ENCODE results near the gene CRACR2A.

CRACR2A gene

GRCh38 chr12:3574986-3575385 is 177.9 kb downstream of the CRACR2A start:
- Histone ChIP-seq H3K79me2 (ENCODE audit: low read length) (no peaks in the 10 kb centered on the region), H3K4me3 (ENCODE audit: low read length) (no peak overlapping the region), H3K27me3 (replicated peaks; ENCODE audit: insufficient read depth, low read length) (no peaks in the 10 kb centered on the region; the same call in 1 of the 2 replicates), H3K4me2 (ENCODE audit: low read depth, low read length) (no peak overlapping the region), H4K20me1 (ENCODE audit: insufficient read depth, low read length) (no peaks in the 10 kb centered on the region), H3F3A (ENCODE audit: insufficient read depth, low read length) (no peaks in the 10 kb centered on the region), H3K9me2 (replicated peaks; ENCODE audit: insufficient read depth, low read length) (no peaks in the 10 kb centered on the region), H3K36me3 (replicated peaks; ENCODE audit: insufficient read depth, low read length) (no peaks in the 10 kb centered on the region), H3K9me3 (replicated peaks; ENCODE audit: insufficient read depth, low read length) (no peaks in the 10 kb centered on the region), H3K4me1 (ENCODE audit: low read length) (no peaks in the 10 kb centered on the region), H3K27ac (ENCODE audit: low read length) (no peak overlapping the region), H2AFZ (ENCODE audit: low read length) (no peak overlapping the region), H3K9ac (ENCODE audit: low read length) (no peak overlapping the region)
- no peak for DNase-seq
- no peak for TF ChIP-seq CTCF (IDR thresholded peaks at IDR 0.05; ENCODE audit: low read length)
- no peak for TF ChIP-seq EZH2phosphoT487 (IDR thresholded peaks at IDR 0.05; ENCODE audit: low read length)
- TF ChIP-seq EZH2 (optimal IDR thresholded peaks at IDR 0.05; ENCODE audit: low read depth, low read length): no peak

GRCh38 chr12:3572560-3572959 is 180.3 kb downstream of the CRACR2A start:
- no peak for DNase-seq
- TF ChIP-seq CTCF (IDR thresholded peaks at IDR 0.05; ENCODE audit: low read length) (no peak), EZH2phosphoT487 (IDR thresholded peaks at IDR 0.05; ENCODE audit: low read length) (no peak), EZH2 (optimal IDR thresholded peaks at IDR 0.05; ENCODE audit: low read depth, low read length) (no peak)
- no peaks in the 10 kb centered on the region for H3K9me3 ChIP-seq (replicated peaks; ENCODE audit: insufficient read depth, low read length)
- no peaks in the 10 kb centered on the region for H3K9me2 ChIP-seq (replicated peaks; ENCODE audit: insufficient read depth, low read length)
- H3K4me1 ChIP-seq (ENCODE audit: low read length): no peaks in the 10 kb centered on the region
- H3K27me3 ChIP-seq (replicated peaks; ENCODE audit: insufficient read depth, low read length): no peaks in the 10 kb centered on the region; the same call in 1 of the 2 replicates
- no peaks in the 10 kb centered on the region for H3K36me3 ChIP-seq (replicated peaks; ENCODE audit: insufficient read depth, low read length)
- no peaks in the 10 kb centered on the region for H3F3A ChIP-seq (ENCODE audit: insufficient read depth, low read length)
- H3K27ac ChIP-seq (ENCODE audit: low read length): no peak overlapping the region
- no peaks in the 10 kb centered on the region for H4K20me1 ChIP-seq (ENCODE audit: insufficient read depth, low read length)
- H3K9ac ChIP-seq (ENCODE audit: low read length): no peak overlapping the region
- no peaks in the 10 kb centered on the region for H3K79me2 ChIP-seq (ENCODE audit: low read length)
- no peak overlapping the region for H3K4me3 ChIP-seq (ENCODE audit: low read length)
- no peak overlapping the region for H3K4me2 ChIP-seq (ENCODE audit: low read depth, low read length)
- H2AFZ ChIP-seq (ENCODE audit: low read length): no peak overlapping the region

GRCh38 chr12:3571724-3572123 is 181.2 kb downstream of the CRACR2A start:
- H3K27ac ChIP-seq (ENCODE audit: low read length): no peak overlapping the region
- no peak for DNase-seq
- no peak overlapping the region for H3K4me2 ChIP-seq (ENCODE audit: low read depth, low read length)
- H3F3A ChIP-seq (ENCODE audit: insufficient read depth, low read length): no peaks in the 10 kb centered on the region
- H3K4me1 ChIP-seq (ENCODE audit: low read length): no peaks in the 10 kb centered on the region
- TF ChIP-seq CTCF (IDR thresholded peaks at IDR 0.05; ENCODE audit: low read length) (no peak), EZH2 (optimal IDR thresholded peaks at IDR 0.05; ENCODE audit: low read depth, low read length) (no peak), EZH2phosphoT487 (IDR thresholded peaks at IDR 0.05; ENCODE audit: low read length) (no peak)
- no peaks in the 10 kb centered on the region for H3K36me3 ChIP-seq (replicated peaks; ENCODE audit: insufficient read depth, low read length)
- H3K27me3 ChIP-seq (replicated peaks; ENCODE audit: insufficient read depth, low read length): no peaks in the 10 kb centered on the region; the same call in 1 of the 2 replicates
- no peak overlapping the region for H3K9ac ChIP-seq (ENCODE audit: low read length)
- no peak overlapping the region for H3K4me3 ChIP-seq (ENCODE audit: low read length)
- no peak overlapping the region for H2AFZ ChIP-seq (ENCODE audit: low read length)
- no peaks in the 10 kb centered on the region for H3K9me2 ChIP-seq (replicated peaks; ENCODE audit: insufficient read depth, low read length)
- no peaks in the 10 kb centered on the region for H3K79me2 ChIP-seq (ENCODE audit: low read length)
- H4K20me1 ChIP-seq (ENCODE audit: insufficient read depth, low read length): no peaks in the 10 kb centered on the region
- no peaks in the 10 kb centered on the region for H3K9me3 ChIP-seq (replicated peaks; ENCODE audit: insufficient read depth, low read length)

All from MM.1S (cell line).